Stimulated activated CD4-positive, alpha-beta T cell treated with anti-CD3 and anti-CD28 coated beads, Interleukin-1b, Interleukin-23, amount 100 ng/mL, for 24 hours (primary cell): ENCODE data around the gene ZFAND5.

Experiments used
- DNase-seq, 4 experiments: peaks; one replicate each; pipeline ENCODE4 v3.0.0-alpha.2; 2020; ENCODE audit warnings: low read depth in 4 of 4, low spot score in 1 of 4

ZFAND5 gene

GRCh38 chr9:72364679-72365524, at the start of gene ZFAND5:
ZFAND5 (minus strand) TSS chr9:72365208; CDS start chr9:72360778, 4,430 bp downstream.
- DNase-seq = peak; percentile 88 to 93 (median 90)

- DNase-seq = no peak
Measured at GRCh38 chr9:72412483-72413040, 47.6 kb upstream of the ZFAND5 start.

- no peak for DNase-seq
Measured at GRCh38 chr9:72410214-72410613, 45.2 kb upstream of the ZFAND5 start.

GRCh38 chr9:72407114-72407513, 42.1 kb upstream of the ZFAND5 start:
- no peak for DNase-seq

GRCh38 chr9:72402744-72403143, 37.7 kb upstream of the ZFAND5 start:
- no peak for DNase-seq

GRCh38 chr9:72401396-72401795, 36.4 kb upstream of the ZFAND5 start:
- no peak for DNase-seq

GRCh38 chr9:72400866-72401265, 35.9 kb upstream of the ZFAND5 start:
- DNase-seq = no peak

GRCh38 chr9:72399391-72399790, 34.4 kb upstream of the ZFAND5 start:
- DNase-seq = no peak

- DNase-seq = no peak
Measured at GRCh38 chr9:72396247-72397091, 31.5 kb upstream of the ZFAND5 start.

GRCh38 chr9:72394066-72394465, 29.1 kb upstream of the ZFAND5 start:
- no peak for DNase-seq

GRCh38 chr9:72390907-72391306, 25.9 kb upstream of the ZFAND5 start:
- no peak for DNase-seq

GRCh38 chr9:72386186-72386585, 21.2 kb upstream of the ZFAND5 start:
- no peak for DNase-seq

- no peak for DNase-seq
Measured at GRCh38 chr9:72384710-72385485, 19.9 kb upstream of the ZFAND5 start.

GRCh38 chr9:72383978-72384709, 19.1 kb upstream of the ZFAND5 start:
- no peak for DNase-seq

- DNase-seq = no peak
Measured at GRCh38 chr9:72382405-72382804, 17.4 kb upstream of the ZFAND5 start.

GRCh38 chr9:72377041-72377440, 12.0 kb upstream of the ZFAND5 start:
- no peak for DNase-seq

GRCh38 chr9:72371151-72371550, 6.1 kb upstream of the ZFAND5 start:
- DNase-seq = no peak

GRCh38 chr9:72365525-72366256, 683 bp upstream of the ZFAND5 start:
- peak; percentile 26 to 37 (median 27) for DNase-seq

- peak; percentile 31 to 55 (median 44) for DNase-seq
Measured at GRCh38 chr9:72363908-72364678, 915 bp downstream of the ZFAND5 start.
